Activated CD4-positive, alpha-beta T cell treated with anti-CD3 and anti-CD28 coated beads for 24 hours (primary cell): Measurements from ENCODE around the gene C1QTNF5.
A peak's percentile ranks its signal among the peaks of the same experiment; 100 is the strongest.

Experiments used
- DNase-seq, 2 donors: peaks; one replicate each; pipeline ENCODE4 v3.0.0-alpha.2; 2020; ENCODE audit warnings: low read depth in 2 of 2

Gene C1QTNF5

DNA sequence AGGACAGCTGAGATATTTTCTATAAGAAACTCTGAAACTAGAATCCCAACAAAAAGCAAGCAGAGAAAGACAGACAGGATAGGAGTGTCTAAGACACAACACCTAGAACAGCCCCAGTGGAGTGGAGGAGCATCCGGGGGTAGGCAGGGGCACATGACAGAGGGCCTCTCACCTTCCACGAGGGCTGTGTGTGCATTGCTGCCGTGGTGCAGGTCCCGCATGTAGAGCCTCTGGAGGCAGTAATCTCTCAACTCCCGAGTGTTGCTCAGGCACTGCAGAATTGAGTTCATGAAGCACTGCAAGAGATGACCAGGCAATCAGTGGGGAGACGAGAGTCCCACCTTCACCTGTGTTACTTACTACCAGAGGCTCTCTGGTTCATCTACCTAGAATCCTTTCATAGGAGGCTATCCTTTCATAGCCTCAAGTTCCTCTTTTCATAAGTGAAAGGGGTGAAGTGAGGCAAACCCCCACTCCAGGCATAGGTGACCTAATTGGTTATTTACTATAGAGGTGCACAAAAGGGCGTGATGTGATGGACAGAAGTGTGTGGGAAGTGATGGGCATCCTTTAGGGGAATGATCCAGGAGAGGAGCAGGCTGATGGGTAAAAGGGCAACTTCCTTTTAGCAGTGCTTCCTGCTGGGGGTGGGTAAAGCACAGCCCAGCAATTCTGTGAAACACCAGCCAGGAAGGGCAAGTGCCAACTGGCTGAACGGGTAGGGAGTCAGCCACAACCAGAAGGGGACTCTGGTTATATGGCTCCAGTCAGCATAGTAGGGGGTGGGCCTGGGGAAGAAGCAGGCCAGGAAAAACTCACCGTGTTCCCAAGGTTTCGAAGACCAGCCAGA is 18.9 kb upstream of the C1QTNF5 start:
- no peak for DNase-seq

DNA sequence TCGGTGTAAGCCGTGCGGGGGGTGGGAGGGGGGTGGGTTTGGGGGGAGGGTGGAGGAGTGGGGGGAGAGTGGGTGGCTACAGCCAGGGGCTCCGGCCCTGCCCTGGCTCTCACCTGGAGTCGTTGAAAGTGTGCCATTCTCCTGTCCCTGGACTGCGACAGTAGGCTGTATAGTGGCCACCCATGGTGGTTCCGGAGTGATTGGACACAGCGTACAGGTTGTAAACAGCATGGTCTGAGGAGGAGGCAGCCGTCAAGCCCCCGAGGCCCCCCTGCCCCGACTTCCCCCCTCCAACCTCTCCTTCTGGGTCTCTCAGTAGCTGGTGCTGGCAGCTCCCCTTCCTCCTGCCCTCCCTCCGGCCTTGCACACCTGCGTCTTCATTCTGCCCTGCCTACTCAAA is 16.4 kb upstream of the C1QTNF5 start:
- no peak for DNase-seq

DNA sequence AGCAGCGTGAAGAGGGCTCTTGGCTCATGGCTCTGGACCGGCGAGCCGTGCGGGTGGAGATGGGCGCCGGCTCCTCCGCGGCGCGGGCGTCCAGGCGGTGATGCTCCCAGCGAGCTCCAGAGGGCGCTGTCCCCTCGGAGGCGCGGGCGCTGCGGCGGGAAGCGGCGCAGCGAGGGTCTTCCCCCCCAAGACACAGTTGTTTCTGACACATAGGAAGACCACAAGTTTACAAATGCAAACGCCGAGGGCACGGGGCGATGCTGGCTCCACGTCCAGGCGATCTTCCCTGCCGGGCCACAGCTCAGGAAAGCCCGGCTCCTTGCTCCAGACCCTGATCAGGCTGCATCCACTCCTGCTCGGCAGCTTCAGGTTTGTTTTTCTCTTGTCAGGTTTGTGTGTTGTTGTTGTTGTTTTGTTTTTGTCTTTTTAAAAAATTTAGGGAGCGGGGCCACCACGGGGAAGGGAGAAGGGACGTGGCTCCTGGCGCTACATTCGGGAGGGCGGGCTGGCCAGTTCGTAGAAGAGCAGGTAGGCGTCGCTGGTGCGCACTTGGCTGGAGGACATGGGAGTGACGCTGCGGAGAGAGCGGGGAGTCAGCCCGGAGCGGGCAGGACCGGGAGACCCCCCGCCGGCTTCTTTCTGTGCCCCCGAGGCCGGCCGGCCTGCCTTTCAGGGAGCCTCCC is 15.8 kb upstream of the C1QTNF5 start:
- DNase-seq = peak; percentile 53 to 69

DNA sequence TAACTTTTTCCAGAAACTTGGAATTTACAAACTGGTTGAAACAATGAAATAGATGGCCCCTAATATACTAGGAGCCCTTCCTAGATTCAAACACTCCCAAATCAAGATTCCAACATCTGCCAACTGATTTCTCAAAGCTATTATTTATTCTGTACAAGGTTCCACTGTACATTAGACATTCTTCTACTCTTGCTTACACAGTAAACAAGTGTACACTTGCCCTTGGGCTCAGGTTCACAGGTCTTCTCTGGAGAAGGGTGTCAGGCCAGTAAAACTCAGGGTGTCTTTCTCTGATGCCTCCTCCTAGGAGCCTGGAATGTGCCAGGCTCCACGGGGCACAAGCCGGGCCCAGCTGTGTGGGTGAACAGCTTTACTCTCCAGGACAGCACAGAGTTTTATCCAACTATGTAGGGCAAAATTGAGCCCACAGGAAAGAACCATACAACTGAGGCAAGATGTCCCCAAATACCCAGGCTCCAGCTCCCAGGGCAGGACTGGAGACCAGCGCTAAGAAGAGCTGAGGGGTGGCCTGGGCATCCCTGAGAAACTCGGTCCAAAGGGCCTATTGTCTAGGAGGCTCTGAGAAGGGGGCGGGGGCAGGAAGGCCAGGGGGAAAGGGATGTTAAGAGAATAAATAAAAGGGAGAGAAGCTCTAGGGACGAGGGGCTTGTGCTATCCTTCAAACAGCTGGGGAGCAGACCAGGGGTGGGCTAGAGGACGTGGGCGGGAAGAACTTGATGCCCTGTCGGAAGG is 14.6 kb upstream of the C1QTNF5 start:
- no peak for DNase-seq

DNA sequence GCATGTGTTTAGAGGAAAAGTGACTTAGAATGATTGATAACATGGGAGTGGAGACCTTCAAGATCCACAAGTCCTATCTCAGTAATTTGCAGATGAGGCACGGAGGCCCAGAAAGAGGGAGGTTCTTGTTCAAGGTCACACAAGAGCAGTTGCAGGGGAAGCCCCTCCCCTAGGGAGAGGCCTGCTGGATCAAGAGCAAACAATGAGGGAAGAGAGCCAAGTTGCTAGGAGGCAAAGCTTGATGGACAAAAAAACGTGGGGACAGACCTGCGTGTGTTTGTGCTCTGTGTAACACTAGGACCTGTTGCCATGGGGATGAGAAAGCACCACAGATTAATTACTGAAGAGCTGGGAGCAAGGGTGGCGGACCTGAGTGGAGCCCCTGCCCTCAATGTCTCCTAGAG is 12.2 kb upstream of the C1QTNF5 start:
- DNase-seq = no peak

DNA sequence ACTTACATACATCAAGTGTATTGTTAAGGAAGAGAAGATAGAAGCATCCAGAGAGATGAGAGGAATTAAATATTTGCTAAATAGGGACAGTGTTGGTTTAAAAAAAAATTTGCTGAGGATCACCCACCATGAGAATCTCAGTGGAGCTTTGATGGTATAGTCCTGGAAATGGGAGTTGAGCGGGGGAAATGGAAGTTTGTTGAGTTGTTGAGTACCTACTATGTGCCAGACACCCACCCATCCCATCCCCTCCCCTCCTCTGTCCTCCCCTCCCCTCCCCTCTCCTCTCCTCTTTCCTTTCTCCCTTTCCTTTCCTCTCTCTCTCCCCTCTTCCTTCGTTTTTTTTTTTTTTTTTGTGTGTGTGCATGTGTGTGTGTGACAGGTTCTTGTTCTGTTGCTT is 10.5 kb upstream of the C1QTNF5 start:
- DNase-seq = no peak

DNA sequence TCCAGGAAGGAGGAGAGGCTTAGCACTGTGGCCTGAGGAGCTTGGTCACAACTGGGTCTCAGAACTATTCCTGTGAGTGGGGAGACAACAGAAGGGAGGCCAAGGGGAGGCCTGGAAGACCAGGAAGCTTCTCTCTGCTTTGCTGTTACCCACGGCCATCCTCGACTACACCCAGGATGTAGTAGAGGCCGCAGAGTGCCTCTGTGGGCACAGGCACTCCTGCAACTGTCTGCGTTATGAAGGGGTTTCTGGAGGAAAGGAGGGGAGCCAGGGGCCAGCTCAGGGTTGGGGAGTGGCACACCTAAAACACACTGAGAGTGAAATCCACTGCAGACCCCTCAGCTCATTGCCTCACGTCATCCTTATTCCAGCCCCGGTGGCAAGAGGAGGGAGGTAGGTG is 9.6 kb upstream of the C1QTNF5 start:
- DNase-seq = no peak

DNA sequence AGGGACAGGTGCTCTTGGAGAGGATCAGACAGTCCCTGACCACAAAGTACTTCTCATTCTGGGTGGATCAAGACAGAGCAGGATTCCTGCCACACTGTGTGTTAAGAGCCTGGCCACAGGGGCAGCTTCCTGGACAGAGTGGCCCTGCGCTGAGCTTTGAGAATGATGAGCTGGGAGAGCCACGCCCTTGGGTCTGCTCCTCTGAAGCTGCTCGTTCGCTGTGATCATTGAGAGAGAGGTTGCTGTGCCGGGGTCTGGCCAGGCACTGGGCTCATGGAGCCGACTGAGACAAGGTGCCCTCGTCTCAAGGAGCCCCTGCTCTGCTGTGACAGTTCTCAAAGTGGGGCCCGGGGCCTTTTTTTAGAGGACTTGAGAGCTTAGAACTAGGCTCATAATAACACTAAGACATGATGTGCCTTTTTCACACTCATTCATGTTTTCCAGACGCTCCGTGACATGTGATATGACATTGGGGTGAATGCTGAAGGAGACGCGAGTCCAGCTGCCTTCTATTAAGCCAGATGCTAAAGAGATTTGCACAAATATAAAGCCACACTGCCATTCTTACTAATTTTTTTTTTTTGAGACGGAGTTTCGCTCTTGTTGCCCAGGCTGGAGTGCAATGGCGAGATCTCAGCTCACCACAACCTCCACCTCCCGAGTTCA is 7.4 kb upstream of the C1QTNF5 start:
- DNase-seq = no peak

DNA sequence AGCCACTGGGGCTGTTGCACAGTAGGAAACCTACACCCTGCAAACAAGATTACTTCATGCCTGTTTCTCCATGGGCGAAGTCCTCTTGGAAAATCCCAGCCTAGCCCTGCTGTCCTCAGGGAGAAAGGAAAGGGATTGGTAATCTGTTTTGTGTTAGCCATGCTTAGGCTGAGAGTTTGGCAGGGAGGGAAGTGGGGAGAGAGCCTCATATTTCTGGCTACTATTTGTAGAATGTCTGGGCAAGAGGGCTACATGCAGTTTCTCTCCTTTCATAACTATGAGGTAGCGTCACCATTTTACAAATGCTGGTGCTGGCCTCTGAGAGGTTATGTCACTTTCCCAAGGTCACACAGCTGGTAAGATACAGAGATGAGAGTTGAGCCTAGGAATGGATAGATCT is 6.6 kb upstream of the C1QTNF5 start:
- no peak for DNase-seq

DNA sequence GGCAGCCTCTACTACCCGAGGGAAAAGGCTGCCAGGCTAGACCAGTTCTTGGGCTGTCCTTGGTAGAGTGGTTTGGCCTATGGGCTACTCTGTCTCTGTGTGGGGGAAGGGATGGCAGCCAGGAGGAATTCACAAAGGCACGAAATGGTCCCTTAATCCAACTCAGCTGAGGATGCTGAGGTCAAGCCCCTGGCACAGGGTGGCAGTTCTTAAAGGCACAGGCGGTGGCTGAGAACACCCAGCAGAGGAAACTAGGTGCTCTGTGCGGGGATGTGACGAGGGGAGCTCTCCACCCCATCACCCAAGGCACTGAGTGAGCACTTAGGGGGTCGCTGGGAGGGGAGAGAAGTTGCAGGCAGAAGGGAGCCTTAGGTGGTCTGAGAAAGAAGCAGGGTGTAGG is 5.9 kb upstream of the C1QTNF5 start, which contains the start of gene MFRP:
Gene MFRP, minus strand, starts transcription at position 101 of the 400 bp plus-strand sequence. CDS start 192 bp downstream, outside the sequence.
- DNase-seq = no peak

DNA sequence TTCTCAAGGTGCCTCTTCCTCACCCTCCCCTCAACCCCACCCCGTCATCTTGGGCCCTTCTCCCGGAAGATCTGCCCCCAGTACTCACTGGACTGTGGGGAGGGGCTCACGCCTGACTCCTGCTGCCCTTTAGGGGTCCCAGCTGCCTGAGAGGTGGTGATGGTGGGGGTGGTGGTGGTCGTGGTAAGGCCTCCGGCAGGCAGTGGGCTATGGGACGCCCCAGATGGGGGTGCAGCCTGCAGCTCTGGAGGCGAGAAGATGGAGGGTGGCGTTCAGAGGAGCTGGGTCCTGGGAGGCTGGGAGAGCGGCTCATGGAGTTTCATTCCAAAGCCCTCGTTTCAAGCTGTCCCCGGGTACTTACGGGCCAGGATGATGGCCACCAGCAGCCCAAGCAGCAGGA is 5.0 kb upstream of the C1QTNF5 start:
- no peak for DNase-seq

DNA sequence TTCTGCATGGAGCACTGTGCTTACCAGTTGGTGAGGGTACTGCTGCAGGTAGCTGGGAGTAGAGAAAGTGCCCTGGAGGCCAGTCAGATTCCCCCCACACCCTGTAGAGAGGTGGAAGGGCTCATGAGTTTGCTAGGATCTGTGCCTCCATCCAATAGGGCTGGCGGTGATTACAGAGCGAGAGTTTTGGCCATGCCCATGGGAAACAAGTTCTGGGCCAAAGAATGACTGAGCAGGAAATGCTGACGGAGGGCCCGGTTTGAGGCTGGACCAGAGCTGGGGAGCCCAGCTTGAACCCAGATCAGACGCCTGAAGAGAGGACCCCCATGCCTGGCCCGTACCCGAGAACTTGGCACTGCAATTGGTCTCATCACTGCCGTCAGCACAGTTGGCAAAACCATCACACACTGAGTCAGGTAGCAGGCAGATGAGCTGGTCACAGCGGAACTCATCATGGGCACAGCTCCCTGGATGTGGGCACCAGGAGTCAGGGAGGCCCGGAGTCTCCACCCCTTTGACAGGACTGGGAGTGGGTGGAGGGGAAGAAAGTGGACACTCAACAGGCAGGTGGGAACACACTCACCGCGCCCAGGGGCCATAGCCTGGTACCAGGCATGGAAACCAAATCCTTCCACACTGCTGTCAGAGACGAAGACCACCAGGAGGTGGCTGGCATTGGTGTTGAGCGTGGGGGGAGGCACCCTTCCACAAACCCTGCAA is 3.8 kb upstream of the C1QTNF5 start:
- DNase-seq = no peak

DNA sequence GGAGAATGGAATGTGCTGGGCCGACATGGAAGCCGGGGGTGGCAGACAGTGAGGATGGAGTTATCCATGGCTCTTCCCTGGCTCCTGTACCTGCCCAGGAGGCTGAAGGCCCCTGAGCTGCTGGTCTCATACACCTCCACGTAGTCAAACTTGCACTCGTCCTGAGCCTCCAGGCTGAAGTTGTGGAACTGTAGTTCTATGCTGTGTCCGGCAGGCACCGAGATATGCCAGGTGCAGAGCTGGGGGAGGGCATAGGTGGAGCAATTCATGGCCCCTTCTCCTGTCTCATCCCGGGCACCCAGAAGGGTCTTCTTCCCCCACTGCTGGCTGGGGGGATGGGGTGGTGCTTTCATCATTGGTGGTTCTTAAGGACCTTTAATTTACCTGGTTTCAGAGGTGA is 3.0 kb upstream of the C1QTNF5 start:
- no peak for DNase-seq

DNA sequence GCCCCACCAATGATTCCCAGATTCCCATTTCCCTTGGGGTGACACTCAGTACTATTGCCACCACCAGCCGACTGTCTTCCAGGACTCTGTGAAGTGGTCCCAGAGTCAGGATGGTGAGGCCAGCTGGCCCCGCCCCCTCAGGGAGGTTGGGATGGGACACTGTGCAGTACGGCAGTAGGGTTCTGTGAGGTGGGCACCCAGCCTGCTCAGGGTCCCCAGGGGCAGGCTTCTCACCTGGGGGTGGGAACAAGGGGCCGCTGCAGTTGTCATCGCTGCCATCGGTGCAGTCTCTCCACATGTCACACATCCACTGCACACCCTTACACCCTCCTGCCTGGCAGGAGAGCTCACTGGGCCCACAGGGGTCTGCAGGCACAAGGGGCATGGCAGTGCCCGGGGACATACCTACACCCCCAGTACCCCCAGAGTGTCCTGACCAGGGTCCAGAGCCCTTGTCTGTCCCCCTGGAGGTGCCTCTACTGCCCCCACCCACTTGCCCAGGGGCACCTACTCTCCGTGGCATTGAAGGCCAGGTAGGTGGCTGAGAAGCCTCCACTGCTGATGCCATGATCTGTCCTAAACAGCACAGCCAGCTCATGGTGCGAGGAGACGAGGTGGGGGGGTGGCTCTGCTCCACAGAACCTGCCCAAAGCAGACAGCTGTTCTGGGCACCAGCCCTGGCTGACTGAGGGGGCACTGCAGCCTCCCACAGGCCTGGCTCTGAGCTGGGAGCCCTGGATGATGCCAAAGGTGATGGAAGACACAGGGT is 1.9 kb upstream of the C1QTNF5 start:
- DNase-seq = no peak

DNA sequence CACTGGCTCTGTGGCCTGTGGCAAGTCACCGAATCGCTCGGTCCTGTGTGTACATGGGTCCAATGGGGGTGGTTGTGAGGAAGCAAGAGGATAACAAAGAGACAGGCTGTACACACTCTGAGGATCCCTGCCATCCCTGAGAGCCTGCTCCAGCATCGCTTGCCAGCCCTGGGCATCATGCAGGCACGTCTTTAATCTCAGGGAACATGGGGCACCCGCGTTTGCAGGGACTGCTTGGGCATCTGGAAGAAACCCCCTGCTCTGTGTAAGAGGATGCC is 1.3 kb upstream of the C1QTNF5 start:
- no peak for DNase-seq

DNA sequence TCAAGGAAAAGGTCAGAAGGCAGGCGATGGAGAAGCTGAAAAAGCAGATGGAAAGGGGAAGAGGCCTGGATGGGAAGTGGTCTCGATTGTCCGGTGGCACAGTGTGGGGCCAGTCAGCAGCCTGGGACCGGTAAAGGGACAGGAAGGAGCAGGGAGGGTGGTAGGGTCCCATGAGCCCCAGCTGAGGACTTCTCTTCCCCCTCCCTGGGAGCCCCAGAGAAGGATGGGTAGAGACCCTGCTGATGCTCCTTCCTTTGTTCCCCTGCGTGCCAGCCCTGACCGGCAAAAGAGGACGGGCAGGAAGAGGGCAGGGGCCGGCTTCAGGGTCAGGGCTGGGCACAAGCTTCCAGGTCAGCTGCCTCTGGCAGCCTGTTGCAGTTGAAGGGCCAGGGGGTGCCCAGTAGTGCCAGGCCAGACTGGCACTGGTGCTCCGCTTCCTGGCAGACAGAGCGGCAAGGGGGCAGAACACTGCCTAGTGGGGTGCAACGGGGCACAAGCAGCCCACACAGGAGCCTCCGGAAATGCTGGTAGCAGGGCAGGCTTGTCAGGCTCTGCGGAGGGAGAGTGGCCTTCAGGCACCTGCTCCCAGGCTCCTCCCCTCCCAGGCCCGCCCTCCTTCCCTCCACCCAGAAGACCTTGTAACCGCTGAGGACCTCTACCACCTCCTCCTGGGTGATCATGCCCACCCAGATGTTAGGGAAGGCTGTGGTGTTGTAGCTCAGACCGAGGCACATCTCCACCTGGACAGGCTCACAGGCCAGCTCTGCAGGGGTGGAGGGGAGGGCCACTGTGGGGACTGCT is 739 bp upstream of the C1QTNF5 start:
- DNase-seq = no peak

DNA sequence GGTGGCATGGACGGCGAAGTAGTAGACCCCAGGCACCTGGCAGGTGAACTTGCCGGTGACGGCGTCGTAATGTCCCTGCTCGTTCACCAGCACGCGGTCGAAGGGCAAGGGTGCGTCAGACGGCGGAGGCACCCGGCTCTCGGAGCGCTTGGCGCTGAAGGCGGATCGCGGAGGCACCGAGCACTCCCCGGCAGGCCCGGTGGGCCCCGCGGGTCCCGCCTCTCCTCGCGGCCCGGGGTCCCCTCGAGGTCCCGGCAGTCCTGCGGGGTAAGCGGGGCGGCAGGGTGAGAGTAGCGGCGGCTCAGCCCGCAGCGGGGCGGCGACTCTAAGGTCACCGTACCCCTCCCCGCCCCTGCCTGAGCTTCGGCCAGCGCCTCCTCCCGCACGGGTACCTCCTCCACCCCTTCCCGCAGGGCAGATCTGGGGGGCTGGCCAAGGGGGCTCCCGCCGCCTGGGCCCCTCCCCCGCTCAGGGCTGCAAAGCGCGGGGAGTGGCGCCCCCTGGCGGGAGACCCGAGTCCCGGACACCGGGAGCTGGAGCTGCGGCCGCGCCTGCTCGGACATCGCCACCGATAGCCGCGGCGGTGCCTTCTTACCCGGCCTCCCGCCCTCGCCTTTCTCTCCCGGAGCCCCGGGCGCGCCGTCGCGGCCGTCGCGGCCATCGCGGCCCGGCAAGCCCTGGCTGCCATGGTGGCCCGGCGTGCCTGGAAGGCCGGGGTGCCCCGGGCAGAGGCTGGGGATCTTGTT is 921 bp downstream of the C1QTNF5 start:
- no peak for DNase-seq

DNA sequence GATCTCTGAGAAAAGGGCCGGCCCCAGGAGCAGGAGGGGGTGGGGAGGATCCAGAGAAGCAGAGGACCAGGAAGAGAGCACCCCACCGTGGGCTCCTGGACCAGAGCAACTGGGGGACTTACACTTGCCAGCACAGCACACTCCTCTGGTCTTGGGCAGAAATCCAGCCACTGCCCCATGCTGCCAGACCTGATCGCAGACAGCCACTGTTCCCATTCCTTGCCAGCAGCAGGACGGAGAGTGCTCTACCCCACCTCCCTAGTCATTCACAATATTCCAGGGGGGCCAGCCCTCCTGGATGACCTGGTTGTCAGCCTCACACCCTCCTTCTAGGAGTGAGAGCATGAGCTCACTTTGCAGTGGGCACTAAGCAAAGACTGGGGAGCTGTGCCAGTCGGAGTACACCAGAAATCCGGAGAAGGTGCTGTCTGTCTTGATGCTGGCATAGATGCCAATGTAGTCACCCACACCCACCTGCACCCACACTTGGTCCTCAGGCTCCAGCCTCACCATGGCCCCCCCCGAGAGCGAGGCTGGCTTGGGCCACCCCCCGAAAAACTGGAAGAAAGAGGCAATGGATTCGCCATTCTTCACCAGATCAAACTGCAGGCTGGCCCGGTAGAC is 1.6 kb downstream of the C1QTNF5 start:
- no peak for DNase-seq
